HL-60 (cell line): ENCODE data around the gene DENND4B. TPM values are rescaled to one million over a fixed set of nuclear protein-coding genes. Genes with fewer than 3 reads are reported as not detected.

Experiments used
- DNase-seq, 2 experiments: peaks; one replicate each; pipeline ENCODE4 v3.0.0-alpha.2; 2010 to 2020; ENCODE audit warnings: low read depth in 1 of 2, low spot score in 1 of 2
- H3K27ac ChIP-seq: fragments of 250-450 bp; sonication (Bioruptor Pico); replicated peaks from 2 replicates; pipeline ENCODE4 v1.5.1; 2020; ENCODE audit warnings: mild to moderate bottlenecking, moderate library complexity
- H3K27me3 ChIP-seq: fragments of 250-450 bp; sonication (Bioruptor Pico); 2 replicates; pipeline ENCODE4 v1.5.1; 2021; ENCODE audit warnings: mild to moderate bottlenecking, moderate library complexity; ENCODE audit not compliant: insufficient read depth, poor library complexity, severe bottlenecking
- H3K4me3 ChIP-seq: replicated peaks from 2 replicates; pipeline ENCODE4 v1.5.1; 2011; ENCODE audit warnings: mild to moderate bottlenecking, control low read depth, low read length; ENCODE audit not compliant: insufficient read depth
- GABPA ChIP-seq: IDR thresholded peaks from 2 replicates; pipeline ENCODE4 v1.6.1; 2012; ENCODE audit warnings: low read depth
- POLR2AphosphoS5 ChIP-seq: IDR thresholded peaks from 2 replicates; pipeline ENCODE4 v1.6.1; 2012; ENCODE audit warnings: low read depth
- SPI1 ChIP-seq: IDR thresholded peaks from 2 replicates; pipeline ENCODE4 v1.6.1; 2012; ENCODE audit warnings: low read depth, mild to moderate bottlenecking, borderline replicate concordance
- microRNA-seq: library from miRNA; unstranded; fragments of <30 nt; microRNA quantifications from one replicate; pipeline ENCODE4, GENCODE V29; 2018
- TF ChIP-seq, protein P1 (sequence below): IDR thresholded peaks from one replicate; pipeline ENCODE4 v1.5.1; 2011; ENCODE audit warnings: low read length, control low read depth, inconsistent platforms; ENCODE audit not compliant: insufficient read depth
- TF ChIP-seq, protein P2 (sequence below): IDR thresholded peaks from 2 replicates; pipeline ENCODE4 v1.6.1; 2012; ENCODE audit warnings: low read depth; ENCODE audit not compliant: insufficient replicate concordance

Gene DENND4B

DNA sequence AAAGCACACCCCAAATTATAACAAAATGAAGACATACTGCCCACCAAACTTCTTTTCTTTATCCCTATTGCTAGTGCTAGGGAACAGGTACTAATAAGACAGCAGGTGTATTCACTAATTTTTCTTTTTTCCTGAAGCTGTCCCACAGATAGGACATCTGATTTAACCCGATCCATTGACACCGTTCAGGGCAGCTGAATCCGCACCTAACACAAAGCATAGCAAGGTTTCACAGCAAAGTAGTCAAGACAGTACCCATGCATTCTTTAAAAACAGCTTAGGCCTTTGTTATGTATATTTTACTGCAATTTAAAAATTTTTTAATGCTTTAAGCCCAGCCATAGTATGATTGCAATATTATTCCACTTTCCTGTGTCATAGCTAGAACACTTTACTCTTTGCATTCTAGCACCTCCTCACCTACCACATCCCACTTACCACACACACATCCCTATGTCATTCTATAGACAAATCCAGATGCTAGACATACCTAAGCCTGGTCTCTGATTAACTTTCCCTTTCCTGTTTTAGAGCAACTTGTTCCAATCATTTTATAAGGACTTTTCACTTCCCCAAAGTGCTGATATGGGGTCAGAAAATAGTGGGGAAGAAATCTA, 64.1 kb downstream of the DENND4B start:
- Histone ChIP-seq H3K4me3 (no peak overlapping the region), H3K27ac (no peak overlapping the region), H3K27me3 (no peaks in the 10 kb centered on the region)
- DNase-seq = no peak
- TF ChIP-seq POLR2AphosphoS5 = no peak
- peak; percentile 47; the same call in 1 of the 2 replicates for TF ChIP-seq SPI1

DNA sequence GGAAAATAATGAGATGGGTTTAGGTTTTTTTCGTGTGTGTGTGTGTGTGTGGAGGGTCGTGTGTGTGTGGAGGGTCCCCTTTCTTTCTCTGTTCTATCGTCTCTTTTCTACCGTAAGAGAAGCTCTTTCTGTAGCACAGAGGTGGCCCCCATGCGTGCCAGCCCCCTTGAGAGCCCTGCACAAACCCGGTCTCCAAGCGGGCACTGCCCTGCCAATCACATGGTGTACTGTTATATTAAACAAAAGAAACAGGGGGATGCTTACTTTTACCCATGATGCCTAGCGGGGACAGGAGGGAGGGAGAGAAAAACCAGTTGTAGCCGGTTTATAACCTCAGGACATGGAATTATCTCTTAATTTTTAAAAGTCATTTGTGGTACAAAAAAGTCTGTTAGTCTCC, 64.8 kb downstream of the DENND4B start:
- H3K27ac ChIP-seq = no peak overlapping the region
- no peak for TF ChIP-seq GABPA
- TF ChIP-seq, protein P1, sequence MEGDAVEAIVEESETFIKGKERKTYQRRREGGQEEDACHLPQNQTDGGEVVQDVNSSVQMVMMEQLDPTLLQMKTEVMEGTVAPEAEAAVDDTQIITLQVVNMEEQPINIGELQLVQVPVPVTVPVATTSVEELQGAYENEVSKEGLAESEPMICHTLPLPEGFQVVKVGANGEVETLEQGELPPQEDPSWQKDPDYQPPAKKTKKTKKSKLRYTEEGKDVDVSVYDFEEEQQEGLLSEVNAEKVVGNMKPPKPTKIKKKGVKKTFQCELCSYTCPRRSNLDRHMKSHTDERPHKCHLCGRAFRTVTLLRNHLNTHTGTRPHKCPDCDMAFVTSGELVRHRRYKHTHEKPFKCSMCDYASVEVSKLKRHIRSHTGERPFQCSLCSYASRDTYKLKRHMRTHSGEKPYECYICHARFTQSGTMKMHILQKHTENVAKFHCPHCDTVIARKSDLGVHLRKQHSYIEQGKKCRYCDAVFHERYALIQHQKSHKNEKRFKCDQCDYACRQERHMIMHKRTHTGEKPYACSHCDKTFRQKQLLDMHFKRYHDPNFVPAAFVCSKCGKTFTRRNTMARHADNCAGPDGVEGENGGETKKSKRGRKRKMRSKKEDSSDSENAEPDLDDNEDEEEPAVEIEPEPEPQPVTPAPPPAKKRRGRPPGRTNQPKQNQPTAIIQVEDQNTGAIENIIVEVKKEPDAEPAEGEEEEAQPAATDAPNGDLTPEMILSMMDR = no peak
- TF ChIP-seq, protein P2, sequence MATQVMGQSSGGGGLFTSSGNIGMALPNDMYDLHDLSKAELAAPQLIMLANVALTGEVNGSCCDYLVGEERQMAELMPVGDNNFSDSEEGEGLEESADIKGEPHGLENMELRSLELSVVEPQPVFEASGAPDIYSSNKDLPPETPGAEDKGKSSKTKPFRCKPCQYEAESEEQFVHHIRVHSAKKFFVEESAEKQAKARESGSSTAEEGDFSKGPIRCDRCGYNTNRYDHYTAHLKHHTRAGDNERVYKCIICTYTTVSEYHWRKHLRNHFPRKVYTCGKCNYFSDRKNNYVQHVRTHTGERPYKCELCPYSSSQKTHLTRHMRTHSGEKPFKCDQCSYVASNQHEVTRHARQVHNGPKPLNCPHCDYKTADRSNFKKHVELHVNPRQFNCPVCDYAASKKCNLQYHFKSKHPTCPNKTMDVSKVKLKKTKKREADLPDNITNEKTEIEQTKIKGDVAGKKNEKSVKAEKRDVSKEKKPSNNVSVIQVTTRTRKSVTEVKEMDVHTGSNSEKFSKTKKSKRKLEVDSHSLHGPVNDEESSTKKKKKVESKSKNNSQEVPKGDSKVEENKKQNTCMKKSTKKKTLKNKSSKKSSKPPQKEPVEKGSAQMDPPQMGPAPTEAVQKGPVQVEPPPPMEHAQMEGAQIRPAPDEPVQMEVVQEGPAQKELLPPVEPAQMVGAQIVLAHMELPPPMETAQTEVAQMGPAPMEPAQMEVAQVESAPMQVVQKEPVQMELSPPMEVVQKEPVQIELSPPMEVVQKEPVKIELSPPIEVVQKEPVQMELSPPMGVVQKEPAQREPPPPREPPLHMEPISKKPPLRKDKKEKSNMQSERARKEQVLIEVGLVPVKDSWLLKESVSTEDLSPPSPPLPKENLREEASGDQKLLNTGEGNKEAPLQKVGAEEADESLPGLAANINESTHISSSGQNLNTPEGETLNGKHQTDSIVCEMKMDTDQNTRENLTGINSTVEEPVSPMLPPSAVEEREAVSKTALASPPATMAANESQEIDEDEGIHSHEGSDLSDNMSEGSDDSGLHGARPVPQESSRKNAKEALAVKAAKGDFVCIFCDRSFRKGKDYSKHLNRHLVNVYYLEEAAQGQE = no peak
- TF ChIP-seq SPI1 = no peak
- TF ChIP-seq POLR2AphosphoS5 = no peak
- no peaks in the 10 kb centered on the region for H3K27me3 ChIP-seq
- no peak for DNase-seq
- no peak overlapping the region for H3K4me3 ChIP-seq

DNA sequence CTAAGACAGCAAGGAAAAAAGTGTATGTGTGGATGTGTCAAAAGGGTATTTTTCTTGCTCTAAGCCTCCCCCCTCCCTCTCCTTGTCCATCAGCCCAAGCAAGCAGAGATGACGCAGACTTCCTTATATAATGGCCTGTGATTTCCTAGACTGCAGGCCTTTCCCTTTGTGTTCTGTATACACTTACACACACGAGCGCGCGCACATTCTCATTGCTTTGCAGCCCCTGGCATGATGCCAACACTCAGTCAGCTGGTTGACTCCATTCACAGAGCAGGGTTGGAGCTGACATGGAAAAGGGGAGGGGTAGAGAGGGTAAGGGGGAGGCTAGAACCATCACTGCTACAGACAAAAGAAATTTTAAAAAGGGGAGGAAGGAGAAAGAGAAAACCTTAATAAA, 65.6 kb downstream of the DENND4B start:
- TF ChIP-seq, protein P2 = no peak
- TF ChIP-seq GABPA (no peak), POLR2AphosphoS5 (no peak)
- Histone ChIP-seq H3K27me3 (no peaks in the 10 kb centered on the region), H3K4me3 (no peak overlapping the region), H3K27ac (no peak overlapping the region)
- DNase-seq = no peak

DNA sequence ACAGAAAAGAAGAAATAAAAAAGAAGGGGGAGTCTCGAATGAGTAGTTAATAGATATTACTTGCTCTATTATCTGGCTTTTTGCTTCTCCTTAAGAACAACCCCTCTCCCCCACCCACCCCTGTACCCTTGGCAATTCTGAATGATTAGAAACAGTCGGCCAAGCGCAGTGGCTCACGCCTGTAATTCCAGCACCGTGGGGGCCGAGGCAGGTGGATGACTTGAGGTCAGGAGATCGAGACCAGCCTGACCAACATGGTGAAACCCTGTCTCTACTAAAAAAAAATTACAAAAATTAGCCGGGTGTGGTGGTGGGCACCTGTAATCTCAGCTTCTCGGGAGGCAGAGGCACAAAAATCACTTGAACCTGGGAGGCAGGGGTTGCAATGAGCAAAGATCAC, 66.5 kb downstream of the DENND4B start:
- no peak overlapping the region for H3K4me3 ChIP-seq
- no peak overlapping the region for H3K27ac ChIP-seq
- no peak for DNase-seq
- TF ChIP-seq, protein P2 = no peak
- no peak for TF ChIP-seq GABPA
- TF ChIP-seq SPI1 = no peak
- TF ChIP-seq POLR2AphosphoS5 = no peak
- TF ChIP-seq, protein P1 = no peak
- H3K27me3 ChIP-seq = no peaks in the 10 kb centered on the region

Small RNAs within 50 kb of the gene (microRNA-seq; reads per million reads assigned to microRNA genes)
- not detected for gene MIR6737
